Mucosa of descending colon (tissue), 3 donors: ENCODE measurements around the gene WASHC3. TPM values are rescaled to one million over a fixed set of nuclear protein-coding genes. Genes with fewer than 3 reads are reported as not detected.

Experiments
- ATAC-seq: fragments of 200-7000 bp; cut with Tn5 transposase; one replicate; pipeline ENCODE4 v1.9.1; 2020; ENCODE audit warnings: mild to moderate bottlenecking, moderate library complexity
- DNase-seq, 3 donors: peaks; one replicate each; pipeline ENCODE4 v3.0.0-alpha.2; 2020
- H3K36me3 ChIP-seq: fragments of 200-600 bp; one replicate; pipeline ENCODE4 v1.8.0; 2021; ENCODE audit warnings: low read depth, mild to moderate bottlenecking
- H3K4me1 ChIP-seq: fragments of 200-600 bp; one replicate; pipeline ENCODE4 v1.8.0; 2021; ENCODE audit warnings: low read depth, mild to moderate bottlenecking
- H3K4me3 ChIP-seq: fragments of 200-600 bp; one replicate; pipeline ENCODE4 v1.8.0; 2021; ENCODE audit warnings: mild to moderate bottlenecking
- H3K9me3 ChIP-seq: fragments of 200-600 bp; one replicate; pipeline ENCODE4 v1.8.0; 2021; ENCODE audit warnings: mild to moderate bottlenecking
- intact Hi-C, 2 donors: fragments of 100-400 bp; cut with DNase I in 1 of 2; cut with micrococcal nuclease in 1 of 2; formaldehyde crosslinking; loops; one replicate each; pipeline versions ENCODE4 v1.11.0 to v1.11.1; 2022; cut with DNase I, micrococcal nuclease
- total RNA-seq, 3 donors: library from RNA; stranded (reverse); fragmentation: NEBNext Ultra II Directional in 2 of 3; extraction: Animal tissue kit (Norgen Biotek cat#: 25700) in 2 of 3; gene quantifications; one replicate each; pipeline versions ENCODE4 v1.2.1 to v1.2.4, GENCODE V29; 2021 to 2023
- TF ChIP-seq, protein P1 (sequence below): fragments of 200-600 bp; IDR thresholded peaks from one replicate; pipeline ENCODE4 v1.8.0; 2022; ENCODE audit warnings: antibody characterized with exemption, mild to moderate bottlenecking
- donor health status: DM: no; HTN: no; CAD: no; lungs with moderate emphysema.
- donor health status: DM: no; HTN: no; CAD: no.
- donor health status: DM: no; HTN: yes; CAD: no.

WASHC3 gene
- total RNA-seq, 3 donors from 2014 or later: 31.1 to 39.1 (median 34.9) TPM

DNA sequence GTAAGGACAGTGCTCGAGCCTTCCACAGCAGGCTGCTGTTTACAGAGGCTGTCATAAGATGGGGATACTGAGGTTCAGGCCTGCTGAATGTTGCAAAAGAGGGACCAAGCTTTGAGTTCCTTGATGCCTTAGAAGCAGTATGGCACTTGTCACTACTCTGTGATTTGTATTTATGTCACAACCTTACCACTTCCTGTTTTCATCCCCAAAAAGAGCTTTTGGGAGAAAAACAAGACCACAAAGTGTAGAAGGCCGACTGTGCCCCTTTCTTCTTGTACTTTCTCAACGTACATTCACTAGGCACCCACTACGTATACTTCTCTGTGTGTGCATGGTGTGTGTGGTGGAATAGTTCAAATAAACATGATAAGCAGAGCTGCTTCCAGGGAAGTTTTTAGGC lies 94.3 kb downstream of the WASHC3 start:
- intact Hi-C loops: no loop called here
- Histone ChIP-seq H3K9me3 (no peaks in the 10 kb centered on the region), H3K36me3 (no peaks in the 10 kb centered on the region), H3K4me3 (no peak overlapping the region), H3K4me1 (no peaks in the 10 kb centered on the region)
- ATAC-seq: no peak
- TF ChIP-seq, protein P1, sequence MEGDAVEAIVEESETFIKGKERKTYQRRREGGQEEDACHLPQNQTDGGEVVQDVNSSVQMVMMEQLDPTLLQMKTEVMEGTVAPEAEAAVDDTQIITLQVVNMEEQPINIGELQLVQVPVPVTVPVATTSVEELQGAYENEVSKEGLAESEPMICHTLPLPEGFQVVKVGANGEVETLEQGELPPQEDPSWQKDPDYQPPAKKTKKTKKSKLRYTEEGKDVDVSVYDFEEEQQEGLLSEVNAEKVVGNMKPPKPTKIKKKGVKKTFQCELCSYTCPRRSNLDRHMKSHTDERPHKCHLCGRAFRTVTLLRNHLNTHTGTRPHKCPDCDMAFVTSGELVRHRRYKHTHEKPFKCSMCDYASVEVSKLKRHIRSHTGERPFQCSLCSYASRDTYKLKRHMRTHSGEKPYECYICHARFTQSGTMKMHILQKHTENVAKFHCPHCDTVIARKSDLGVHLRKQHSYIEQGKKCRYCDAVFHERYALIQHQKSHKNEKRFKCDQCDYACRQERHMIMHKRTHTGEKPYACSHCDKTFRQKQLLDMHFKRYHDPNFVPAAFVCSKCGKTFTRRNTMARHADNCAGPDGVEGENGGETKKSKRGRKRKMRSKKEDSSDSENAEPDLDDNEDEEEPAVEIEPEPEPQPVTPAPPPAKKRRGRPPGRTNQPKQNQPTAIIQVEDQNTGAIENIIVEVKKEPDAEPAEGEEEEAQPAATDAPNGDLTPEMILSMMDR: no peak
- no peak for DNase-seq

DNA sequence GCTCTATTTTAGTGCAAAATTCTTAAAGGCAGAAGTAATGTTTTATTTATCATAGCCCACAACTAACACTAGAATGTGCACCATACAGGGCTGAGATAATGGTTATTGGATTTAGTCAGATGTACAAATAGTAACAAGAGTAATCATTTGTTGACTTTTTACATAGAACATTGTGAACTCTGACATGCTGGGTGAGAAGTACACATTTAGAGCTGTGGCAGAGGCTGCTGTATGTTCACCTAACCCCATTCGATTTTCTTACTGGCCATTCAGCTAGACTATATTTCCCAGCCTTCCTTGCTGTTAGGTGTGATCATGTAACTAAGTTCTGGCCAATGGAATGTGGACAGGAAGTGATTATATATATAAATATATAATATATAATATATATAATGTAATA lies 95.3 kb downstream of the WASHC3 start:
- ATAC-seq: no peak
- Histone ChIP-seq H3K4me1 (no peaks in the 10 kb centered on the region), H3K36me3 (no peaks in the 10 kb centered on the region), H3K9me3 (no peaks in the 10 kb centered on the region), H3K4me3 (no peak overlapping the region)
- DNase-seq: no peak
- TF ChIP-seq, protein P1: no peak
- intact Hi-C loops: no loop called here

DNA sequence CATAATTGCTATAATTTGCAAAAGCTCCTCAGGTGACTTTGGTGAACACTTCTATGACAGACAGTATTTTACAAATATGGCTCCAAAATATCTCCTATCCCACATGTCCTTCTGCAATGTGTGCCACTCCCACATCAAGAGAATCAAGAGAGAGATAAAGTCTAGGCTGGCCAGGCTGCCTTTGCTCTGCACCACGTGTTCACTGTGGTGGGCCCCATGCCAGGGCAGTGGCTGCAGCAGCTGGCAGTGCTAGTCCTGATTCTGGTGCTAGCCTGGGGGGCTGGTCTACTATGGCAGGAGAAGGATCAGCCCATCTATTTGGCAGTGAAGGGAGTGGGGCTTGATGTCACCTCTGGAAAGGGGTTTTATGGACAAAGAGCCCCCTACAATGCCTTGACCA lies 98.1 kb downstream of the WASHC3 start:
- no peaks in the 10 kb centered on the region for H3K4me1 ChIP-seq
- TF ChIP-seq, protein P1: no peak
- H3K4me3 ChIP-seq: no peak overlapping the region
- ATAC-seq: no peak
- no peaks in the 10 kb centered on the region for H3K36me3 ChIP-seq
- intact Hi-C loops: no loop called here
- no peaks in the 10 kb centered on the region for H3K9me3 ChIP-seq
- DNase-seq: no peak

Other genes with a start within 250 kb of the WASHC3 start
- 100 to 1,000 TPM in 1 of 3 donors, 10 to 100 TPM in 2; 62.9 to 104 (median 88.9) TPM for gene GNPTAB, start 231.0 kb downstream of the WASHC3 start, total RNA-seq
- 10 to 100 TPM in 2 of 3 donors, 1 to 10 TPM in 1; 4.3 to 25.2 (median 10.1) TPM for gene DRAM1, start 184.4 kb downstream of the WASHC3 start, total RNA-seq
- 10 to 100 TPM; 13.7 to 25.9 (median 22.6) TPM for gene NUP37, start 58.1 kb upstream of the WASHC3 start, total RNA-seq
- gene PARPBP, start 58.2 kb upstream of the WASHC3 start, total RNA-seq: 1 to 10 TPM; 2.7 to 9.0 (median 4.9) TPM
- gene PMCH, start 135.8 kb upstream of the WASHC3 start, total RNA-seq: not detected